SK-N-SH treated with all-trans-retinoic acid at 6 μM for 48 hours (cell line): ENCODE data around the gene NRXN3.

Experiments
- ATAC-seq: fragments of 200-7000 bp; cut with Tn5 transposase; 3 replicates; pipeline ENCODE4 v1.9.1; 2020; ENCODE audit warnings: mild to moderate bottlenecking, moderate library complexity
- ARNTL ChIP-seq: fragments of 450-650 bp; formaldehyde crosslinking; IDR thresholded peaks from 2 replicates; pipeline ENCODE4 v1.5.0; 2020; ENCODE audit warnings: low read depth, mild to moderate bottlenecking, moderate library complexity, borderline replicate concordance
- BACH2 ChIP-seq: fragments of 250-450 bp; sonication (Bioruptor Pico); IDR thresholded peaks from 2 replicates; pipeline ENCODE4 v1.9.0; 2021; ENCODE audit warnings: mild to moderate bottlenecking, borderline replicate concordance
- CREB5 ChIP-seq: fragments of 250-450 bp; sonication (Bioruptor Pico); IDR thresholded peaks from 2 replicates; pipeline ENCODE4 v1.5.1; 2020; ENCODE audit warnings: low read depth, mild to moderate bottlenecking, moderate library complexity
- CSRNP3 ChIP-seq: fragments of 250-450 bp; sonication (Bioruptor Pico); IDR thresholded peaks from 2 replicates; pipeline ENCODE4 v1.5.1; 2021; ENCODE audit warnings: mild to moderate bottlenecking, moderate library complexity
- ESRRG ChIP-seq: fragments of 250-450 bp; sonication (Bioruptor Pico); IDR thresholded peaks from 2 replicates; pipeline ENCODE4 v1.6.1; 2021; ENCODE audit warnings: mild to moderate bottlenecking
- GLIS3 ChIP-seq: fragments of 250-450 bp; sonication (Bioruptor Pico); IDR thresholded peaks from 2 replicates; pipeline ENCODE4 v1.5.0; 2020; ENCODE audit warnings: mild to moderate bottlenecking, moderate library complexity
- OSR1 ChIP-seq: fragments of 250-450 bp; sonication (Bioruptor Pico); IDR thresholded peaks from 2 replicates; pipeline ENCODE4 v1.8.0; 2022; ENCODE audit warnings: moderate library complexity, mild to moderate bottlenecking, inconsistent platforms
- PATZ1 ChIP-seq: fragments of 250-450 bp; sonication (Bioruptor Pico); IDR thresholded peaks from 2 replicates; pipeline ENCODE4 v1.8.0; 2020; ENCODE audit warnings: mild to moderate bottlenecking, moderate library complexity, borderline replicate concordance
- POU6F1 ChIP-seq: fragments of 250-450 bp; sonication (Bioruptor Pico); IDR thresholded peaks from 2 replicates; pipeline ENCODE4 v1.8.0; 2021; ENCODE audit warnings: low read depth, mild to moderate bottlenecking, moderate library complexity, borderline replicate concordance
- SNAI2 ChIP-seq: fragments of 250-450 bp; sonication (Bioruptor Pico); IDR thresholded peaks from 2 replicates; pipeline ENCODE4 v1.5.0; 2020; ENCODE audit warnings: mild to moderate bottlenecking, moderate library complexity
- TCF4 ChIP-seq: fragments of 250-450 bp; sonication (Bioruptor Pico); IDR thresholded peaks from 2 replicates; pipeline ENCODE4 v1.8.0; 2021; ENCODE audit warnings: mild to moderate bottlenecking, moderate library complexity, borderline replicate concordance
- ZC3H10 ChIP-seq: fragments of 250-450 bp; sonication (Bioruptor Pico); IDR thresholded peaks from 2 replicates; pipeline ENCODE4 v1.5.1; 2021; ENCODE audit warnings: mild to moderate bottlenecking, moderate library complexity
- ZFP30 ChIP-seq: fragments of 450-650 bp; formaldehyde crosslinking; IDR thresholded peaks from 2 replicates; pipeline ENCODE4 v1.5.0; 2022; ENCODE audit warnings: mild to moderate bottlenecking, moderate library complexity
- ZNF565 ChIP-seq: fragments of 450-650 bp; formaldehyde crosslinking; conservative IDR thresholded peaks from 2 replicates; pipeline ENCODE4 v1.5.0; 2020; ENCODE audit warnings: low read depth, mild to moderate bottlenecking, moderate library complexity
- ZNF8 ChIP-seq: fragments of 450-650 bp; formaldehyde crosslinking; IDR thresholded peaks from 2 replicates; pipeline ENCODE4 v1.5.0; 2020; ENCODE audit warnings: mild to moderate bottlenecking, moderate library complexity
- TF ChIP-seq, protein P1 (sequence below): fragments of 250-450 bp; sonication (Bioruptor Pico); IDR thresholded peaks from 2 replicates; pipeline ENCODE4 v1.5.0; 2020; ENCODE audit warnings: mild to moderate bottlenecking, moderate library complexity

NRXN3 gene

DNA sequence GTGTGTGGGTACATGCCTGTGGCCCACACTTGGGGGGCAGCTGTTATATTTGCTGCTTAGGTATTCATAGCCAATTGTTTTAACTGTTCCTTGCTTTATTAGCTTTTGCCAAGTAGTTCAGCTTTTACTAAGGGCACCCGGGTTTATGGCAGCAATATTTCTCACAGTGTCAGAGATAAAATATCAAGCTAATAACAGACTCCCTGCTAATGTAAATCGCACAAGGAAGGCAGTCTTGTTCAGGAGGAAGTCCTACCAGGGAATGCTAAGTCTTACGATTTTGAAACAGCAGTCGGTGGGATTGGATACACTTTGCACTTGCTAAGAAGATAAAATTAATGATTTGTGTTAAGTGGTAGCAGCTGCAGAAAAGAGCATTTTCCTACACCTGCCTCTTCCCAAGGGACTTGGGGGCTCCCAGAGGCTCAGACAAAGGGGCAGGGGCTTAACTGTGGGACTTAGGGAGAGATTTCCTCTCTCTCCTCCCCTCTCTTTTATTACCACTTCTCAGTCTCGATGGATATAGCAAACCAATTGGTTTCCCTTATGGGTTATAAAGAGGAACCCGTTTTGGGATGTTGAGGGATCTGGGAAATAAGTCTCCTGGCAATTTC is 175.1 kb downstream of the NRXN3 start (continued):
- TF ChIP-seq OSR1 (CRISPR knock-in tag) = no peak
- no peak for TF ChIP-seq GLIS3 (CRISPR knock-in tag)
- TF ChIP-seq, protein P1, sequence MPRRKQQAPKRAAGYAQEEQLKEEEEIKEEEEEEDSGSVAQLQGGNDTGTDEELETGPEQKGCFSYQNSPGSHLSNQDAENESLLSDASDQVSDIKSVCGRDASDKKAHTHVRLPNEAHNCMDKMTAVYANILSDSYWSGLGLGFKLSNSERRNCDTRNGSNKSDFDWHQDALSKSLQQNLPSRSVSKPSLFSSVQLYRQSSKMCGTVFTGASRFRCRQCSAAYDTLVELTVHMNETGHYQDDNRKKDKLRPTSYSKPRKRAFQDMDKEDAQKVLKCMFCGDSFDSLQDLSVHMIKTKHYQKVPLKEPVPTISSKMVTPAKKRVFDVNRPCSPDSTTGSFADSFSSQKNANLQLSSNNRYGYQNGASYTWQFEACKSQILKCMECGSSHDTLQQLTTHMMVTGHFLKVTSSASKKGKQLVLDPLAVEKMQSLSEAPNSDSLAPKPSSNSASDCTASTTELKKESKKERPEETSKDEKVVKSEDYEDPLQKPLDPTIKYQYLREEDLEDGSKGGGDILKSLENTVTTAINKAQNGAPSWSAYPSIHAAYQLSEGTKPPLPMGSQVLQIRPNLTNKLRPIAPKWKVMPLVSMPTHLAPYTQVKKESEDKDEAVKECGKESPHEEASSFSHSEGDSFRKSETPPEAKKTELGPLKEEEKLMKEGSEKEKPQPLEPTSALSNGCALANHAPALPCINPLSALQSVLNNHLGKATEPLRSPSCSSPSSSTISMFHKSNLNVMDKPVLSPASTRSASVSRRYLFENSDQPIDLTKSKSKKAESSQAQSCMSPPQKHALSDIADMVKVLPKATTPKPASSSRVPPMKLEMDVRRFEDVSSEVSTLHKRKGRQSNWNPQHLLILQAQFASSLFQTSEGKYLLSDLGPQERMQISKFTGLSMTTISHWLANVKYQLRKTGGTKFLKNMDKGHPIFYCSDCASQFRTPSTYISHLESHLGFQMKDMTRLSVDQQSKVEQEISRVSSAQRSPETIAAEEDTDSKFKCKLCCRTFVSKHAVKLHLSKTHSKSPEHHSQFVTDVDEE (CRISPR knock-in tag) = no peak
- TF ChIP-seq, all 23 proteins: peak for 0

DNA sequence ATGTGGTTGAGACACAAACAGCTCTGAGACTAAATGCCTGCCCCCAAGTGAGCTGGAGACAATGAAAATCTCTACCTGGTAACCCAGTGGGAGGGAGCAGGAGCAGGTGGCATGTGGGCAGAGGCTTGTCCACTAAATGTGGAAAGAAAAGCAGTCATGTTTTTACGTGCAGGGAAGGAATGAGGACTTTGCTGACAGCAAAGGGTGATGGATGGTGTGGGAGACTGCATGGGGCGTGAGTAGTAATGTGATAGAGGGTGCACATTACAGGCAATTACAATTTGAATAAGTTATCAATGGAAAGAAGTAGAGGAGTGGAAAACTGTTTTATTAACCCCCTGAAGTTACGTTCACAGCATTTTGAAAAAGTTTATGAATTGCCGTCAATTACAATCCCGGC is 176.6 kb downstream of the NRXN3 start:
- no peak for TF ChIP-seq OSR1 (CRISPR knock-in tag)
- no peak for TF ChIP-seq PATZ1 (CRISPR knock-in tag)
- no peak for TF ChIP-seq GLIS3 (CRISPR knock-in tag)
- TF ChIP-seq ZNF8 (CRISPR knock-in tag) = no peak
- TF ChIP-seq ZNF565 (CRISPR knock-in tag) = no peak
- no peak for ATAC-seq

GRCh38 chr14:78355109-78355508 is 184.9 kb downstream of the NRXN3 start:
- ATAC-seq = no peak
- TF ChIP-seq POU6F1 = no peak
- TF ChIP-seq ARNTL (CRISPR knock-in tag) = no peak
- TF ChIP-seq CREB5 (CRISPR knock-in tag) = no peak
- no peak for TF ChIP-seq TCF4 (CRISPR knock-in tag)
- TF ChIP-seq PATZ1 (CRISPR knock-in tag) = no peak
- TF ChIP-seq GLIS3 (CRISPR knock-in tag) = no peak
- TF ChIP-seq BACH2 (CRISPR knock-in tag) = no peak
- no peak for TF ChIP-seq ZC3H10 (CRISPR knock-in tag)
- TF ChIP-seq ZFP30 (CRISPR knock-in tag) = no peak
- no peak for TF ChIP-seq OSR1 (CRISPR knock-in tag)
- no peak for TF ChIP-seq ZNF8 (CRISPR knock-in tag)
- no peak for TF ChIP-seq ESRRG (CRISPR knock-in tag)
- TF ChIP-seq ZNF565 (CRISPR knock-in tag) = no peak
- TF ChIP-seq, all 23 proteins: peak for 0

GRCh38 chr14:78356391-78356790 is 186.2 kb downstream of the NRXN3 start:
- TF ChIP-seq SNAI2 (CRISPR knock-in tag) (no peak), CSRNP3 (CRISPR knock-in tag) (no peak)
- TF ChIP-seq, protein P1 (CRISPR knock-in tag) = no peak
- TF ChIP-seq, all 23 proteins: peak for 0

More at GRCh38 chr14:78356391-78356790, 186.2 kb downstream of the NRXN3 start:
- ATAC-seq = no peak
